ENCODE data around the gene SLC1A2.

DNA sequence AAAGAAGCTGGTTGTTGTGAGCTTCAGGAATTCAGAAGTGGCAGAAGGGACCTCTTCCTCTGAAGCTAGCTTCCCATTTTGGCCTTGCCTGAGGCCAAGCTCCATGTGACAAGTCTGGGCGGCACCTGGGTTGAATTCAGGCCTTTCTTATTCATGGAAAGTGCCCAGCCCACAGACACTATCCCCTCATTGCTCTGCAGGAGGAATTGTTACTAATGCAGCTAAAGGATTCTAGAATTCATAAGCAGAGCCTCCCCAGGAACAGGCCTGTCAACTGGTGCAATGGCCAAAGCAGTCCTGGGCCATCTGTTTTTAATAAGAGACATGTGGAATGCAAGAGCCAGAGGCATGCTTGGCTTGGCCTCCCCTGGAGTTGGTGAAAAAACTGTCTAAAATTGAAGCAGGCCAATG, 71.4 kb downstream of the SLC1A2 start:
- TF ChIP-seq, protein P1, sequence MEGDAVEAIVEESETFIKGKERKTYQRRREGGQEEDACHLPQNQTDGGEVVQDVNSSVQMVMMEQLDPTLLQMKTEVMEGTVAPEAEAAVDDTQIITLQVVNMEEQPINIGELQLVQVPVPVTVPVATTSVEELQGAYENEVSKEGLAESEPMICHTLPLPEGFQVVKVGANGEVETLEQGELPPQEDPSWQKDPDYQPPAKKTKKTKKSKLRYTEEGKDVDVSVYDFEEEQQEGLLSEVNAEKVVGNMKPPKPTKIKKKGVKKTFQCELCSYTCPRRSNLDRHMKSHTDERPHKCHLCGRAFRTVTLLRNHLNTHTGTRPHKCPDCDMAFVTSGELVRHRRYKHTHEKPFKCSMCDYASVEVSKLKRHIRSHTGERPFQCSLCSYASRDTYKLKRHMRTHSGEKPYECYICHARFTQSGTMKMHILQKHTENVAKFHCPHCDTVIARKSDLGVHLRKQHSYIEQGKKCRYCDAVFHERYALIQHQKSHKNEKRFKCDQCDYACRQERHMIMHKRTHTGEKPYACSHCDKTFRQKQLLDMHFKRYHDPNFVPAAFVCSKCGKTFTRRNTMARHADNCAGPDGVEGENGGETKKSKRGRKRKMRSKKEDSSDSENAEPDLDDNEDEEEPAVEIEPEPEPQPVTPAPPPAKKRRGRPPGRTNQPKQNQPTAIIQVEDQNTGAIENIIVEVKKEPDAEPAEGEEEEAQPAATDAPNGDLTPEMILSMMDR (conservative IDR thresholded peaks at IDR 0.05; ENCODE audit: low read length): no peak
- no peak for TF ChIP-seq EZH2phosphoT487 (IDR thresholded peaks at IDR 0.05; ENCODE audit: borderline replicate concordance, low read depth, low read length)
